Erythroblast (primary cell): ENCODE results near the gene SYCE1.
"Not testable (repeated sequence)": the region's sequence is repeated elsewhere in the genome, so short reads cannot be mapped to it uniquely, and the experiment has no call there.

Source experiments
- GATA1 ChIP-seq: IDR thresholded peaks from 2 replicates; pipeline ENCODE4 v1.6.1; 2011; ENCODE audit warnings: low read depth, mild to moderate bottlenecking, control low read depth, low read length, moderate library complexity
- POLR2A ChIP-seq: IDR thresholded peaks from 2 replicates; pipeline ENCODE4 v1.6.1; 2011; ENCODE audit warnings: mild to moderate bottlenecking, low read length

- not testable (repeated sequence) for TF ChIP-seq POLR2A, GATA1
Measured at GRCh38 chr10:133603434-133603833, 38.1 kb upstream of the SYCE1 start.
